Neural progenitor cell (in vitro differentiated cells): ENCODE measurements around the gene ZNF541. TPM values are rescaled to one million over a fixed set of nuclear protein-coding genes. Genes with fewer than 3 reads are reported as not detected.
A peak's percentile ranks its signal among the peaks of the same experiment; 100 is the strongest.

ENCODE experiments used
- DNase-seq: peaks from one replicate; pipeline ENCODE4 v3.0.0-alpha.2; 2016; ENCODE audit warnings: low spot score
- H2AFZ ChIP-seq: fragments of 200-600 bp; sonication (generic); replicated peaks from 2 replicates; pipeline ENCODE4 v1.6.1; 2016; ENCODE audit warnings: antibody characterized with exemption
- H3F3A ChIP-seq: fragments of 200-600 bp; sonication (generic); 2 replicates; pipeline ENCODE4 v1.6.1; 2016; ENCODE audit warnings: antibody characterized with exemption, low read depth
- H3K27ac ChIP-seq: fragments of 200-600 bp; sonication (generic); 2 replicates; pipeline ENCODE4 v1.5.1; 2016; ENCODE audit warnings: mild to moderate bottlenecking
- H3K27me3 ChIP-seq: fragments of 200-600 bp; sonication (generic); 2 replicates; pipeline ENCODE4 v1.6.1; 2016; ENCODE audit warnings: mild to moderate bottlenecking, moderate library complexity
- H3K36me3 ChIP-seq: fragments of 200-600 bp; sonication (generic); 2 replicates; pipeline ENCODE4 v1.5.1; 2016
- H3K4me1 ChIP-seq: fragments of 200-600 bp; sonication (generic); 2 replicates; pipeline ENCODE4 v1.6.1; 2016; ENCODE audit warnings: mixed run types
- H3K4me2 ChIP-seq: fragments of 200-600 bp; sonication (generic); 2 replicates; pipeline ENCODE4 v1.6.1; 2016
- H3K4me3 ChIP-seq: fragments of 200-600 bp; sonication (generic); 2 replicates; pipeline ENCODE4 v1.5.1; 2016
- H3K79me2 ChIP-seq: fragments of 200-600 bp; sonication (generic); 2 replicates; pipeline ENCODE4 v1.6.1; 2016; ENCODE audit warnings: low read depth
- H3K9ac ChIP-seq: fragments of 200-600 bp; sonication (generic); 2 replicates; pipeline ENCODE4 v1.6.1; 2016
- H3K9me3 ChIP-seq: fragments of 200-600 bp; sonication (generic); 2 replicates; pipeline ENCODE4 v1.5.1; 2016; ENCODE audit warnings: low read depth
- H4K20me1 ChIP-seq: fragments of 200-600 bp; sonication (generic); 2 replicates; pipeline ENCODE4 v1.6.1; 2016; ENCODE audit warnings: low read depth
- H3K27ac Mint-ChIP-seq: 3 replicates; pipeline ENCODE4 v1.8.0; 2021; ENCODE audit warnings: mixed read lengths
- H3K27me3 Mint-ChIP-seq: 2 replicates; pipeline ENCODE4 v1.8.0; 2022; ENCODE audit warnings: low read depth, mild to moderate bottlenecking, inconsistent platforms, moderate library complexity, mixed read lengths; ENCODE audit not compliant: insufficient read depth
- H3K36me3 Mint-ChIP-seq: 3 replicates; pipeline ENCODE4 v1.8.0; 2021; ENCODE audit warnings: mixed read lengths
- H3K4me1 Mint-ChIP-seq: 3 replicates; pipeline ENCODE4 v1.8.0; 2021; ENCODE audit warnings: mixed read lengths
- H3K4me3 Mint-ChIP-seq: 3 replicates; pipeline ENCODE4 v1.8.0; 2021; ENCODE audit warnings: mild to moderate bottlenecking, moderate library complexity, mixed read lengths
- H3K9me3 Mint-ChIP-seq: 3 replicates; pipeline ENCODE4 v1.8.0; 2020; ENCODE audit warnings: mixed read lengths
- EZH2 ChIP-seq: fragments of 200-600 bp; sonication (generic); IDR thresholded peaks from 2 replicates; pipeline ENCODE4 v1.6.1; 2017; ENCODE audit warnings: antibody characterized with exemption, mild to moderate bottlenecking, moderate library complexity
- EZH2phosphoT487 ChIP-seq: fragments of 200-600 bp; sonication (generic); IDR thresholded peaks from 2 replicates; pipeline ENCODE4 v1.6.1; 2017; ENCODE audit warnings: antibody characterized with exemption
- total RNA-seq: library from RNA; depleted of rRNA; stranded (reverse); fragments of >200 nt; gene quantifications from 2 replicates; pipeline ENCODE4 v1.2.3, GENCODE V29; 2015; ENCODE audit warnings: low replicate concordance
- TF ChIP-seq, protein P1 (sequence below): fragments of 200-600 bp; sonication (generic); IDR thresholded peaks from 2 replicates; pipeline ENCODE4 v1.5.1; 2017; ENCODE audit warnings: antibody characterized with exemption, mild to moderate bottlenecking

ZNF541 gene
- total RNA-seq, 1 donor from 2014 or later: not detected

DNA sequence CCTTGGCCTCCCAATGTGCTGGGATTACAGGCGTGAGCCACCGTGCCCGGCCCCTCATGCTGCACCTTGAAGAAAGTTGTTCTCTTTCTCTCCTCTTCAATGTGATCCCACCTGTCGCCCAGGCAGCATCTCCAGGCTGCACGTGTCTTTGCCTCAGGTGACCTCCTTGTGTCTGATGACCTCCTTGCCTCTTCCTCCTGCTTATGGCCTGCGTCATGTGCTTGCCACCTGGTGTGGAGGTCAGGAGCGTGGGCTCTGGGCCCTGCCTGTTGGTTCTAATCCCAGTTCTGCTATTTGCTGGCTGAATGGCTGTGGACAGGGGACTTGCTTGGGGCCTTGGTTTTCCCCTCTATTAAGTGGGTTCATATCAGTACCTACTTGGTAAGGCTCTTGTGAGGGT lies 42.3 kb upstream of the ZNF541 start:
- peaks cover 7% of the 10 kb centered on the region for H3K36me3 Mint-ChIP-seq
- H3K9ac ChIP-seq: no peak overlapping the region
- TF ChIP-seq, protein P1, sequence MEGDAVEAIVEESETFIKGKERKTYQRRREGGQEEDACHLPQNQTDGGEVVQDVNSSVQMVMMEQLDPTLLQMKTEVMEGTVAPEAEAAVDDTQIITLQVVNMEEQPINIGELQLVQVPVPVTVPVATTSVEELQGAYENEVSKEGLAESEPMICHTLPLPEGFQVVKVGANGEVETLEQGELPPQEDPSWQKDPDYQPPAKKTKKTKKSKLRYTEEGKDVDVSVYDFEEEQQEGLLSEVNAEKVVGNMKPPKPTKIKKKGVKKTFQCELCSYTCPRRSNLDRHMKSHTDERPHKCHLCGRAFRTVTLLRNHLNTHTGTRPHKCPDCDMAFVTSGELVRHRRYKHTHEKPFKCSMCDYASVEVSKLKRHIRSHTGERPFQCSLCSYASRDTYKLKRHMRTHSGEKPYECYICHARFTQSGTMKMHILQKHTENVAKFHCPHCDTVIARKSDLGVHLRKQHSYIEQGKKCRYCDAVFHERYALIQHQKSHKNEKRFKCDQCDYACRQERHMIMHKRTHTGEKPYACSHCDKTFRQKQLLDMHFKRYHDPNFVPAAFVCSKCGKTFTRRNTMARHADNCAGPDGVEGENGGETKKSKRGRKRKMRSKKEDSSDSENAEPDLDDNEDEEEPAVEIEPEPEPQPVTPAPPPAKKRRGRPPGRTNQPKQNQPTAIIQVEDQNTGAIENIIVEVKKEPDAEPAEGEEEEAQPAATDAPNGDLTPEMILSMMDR: no peak
- peaks cover 62% of the 10 kb centered on the region for H3K4me1 Mint-ChIP-seq
- peaks cover 100% of the 10 kb centered on the region for H3K79me2 ChIP-seq
- no peak for DNase-seq
- no peaks in the 10 kb centered on the region for H3K27me3 ChIP-seq
- H3F3A ChIP-seq: peaks cover 48% of the 10 kb centered on the region
- H3K27ac ChIP-seq: no peak overlapping the region
- H3K36me3 ChIP-seq: no peaks in the 10 kb centered on the region
- H2AFZ ChIP-seq: no peak overlapping the region
- H3K4me2 ChIP-seq: no peak overlapping the region
- H3K27ac Mint-ChIP-seq: peak overlapping the region; percentile 83
- H3K9me3 Mint-ChIP-seq: no peaks in the 10 kb centered on the region
- peaks cover 2% of the 10 kb centered on the region for H3K27me3 Mint-ChIP-seq
- H3K4me3 ChIP-seq: no peak overlapping the region
- peaks cover 100% of the 10 kb centered on the region for H4K20me1 ChIP-seq
- H3K4me1 ChIP-seq: peaks cover 35% of the 10 kb centered on the region
- no peak overlapping the region for H3K4me3 Mint-ChIP-seq
- no peaks in the 10 kb centered on the region for H3K9me3 ChIP-seq

DNA sequence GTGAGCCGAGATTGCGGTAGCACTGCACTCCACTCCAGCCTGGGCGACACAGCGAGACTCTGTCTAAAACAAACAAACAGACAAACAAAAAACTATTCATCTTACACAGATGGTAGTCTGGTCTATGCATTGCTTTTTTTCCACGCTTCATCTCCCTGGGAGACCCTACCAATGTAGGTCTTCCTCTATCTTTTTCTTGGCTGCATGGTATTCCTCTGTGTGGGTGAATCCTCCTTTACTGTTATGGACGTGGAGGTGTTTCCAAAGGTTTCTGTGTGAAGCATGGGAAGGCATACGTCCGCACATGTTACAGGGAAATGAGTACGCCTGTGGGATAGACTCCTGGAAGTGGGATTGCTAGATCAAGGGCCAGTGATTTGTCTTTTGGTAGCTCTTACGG lies 41.6 kb upstream of the ZNF541 start:
- peaks cover 55% of the 10 kb centered on the region for H3K4me1 Mint-ChIP-seq
- H3K4me3 Mint-ChIP-seq: no peak overlapping the region
- Histone ChIP-seq H3K4me2 (no peak overlapping the region), H3K27me3 (no peaks in the 10 kb centered on the region), H2AFZ (no peak overlapping the region), H3F3A (peaks cover 42% of the 10 kb centered on the region), H3K4me1 (peaks cover 31% of the 10 kb centered on the region), H3K27ac (no peak overlapping the region), H3K79me2 (peaks cover 100% of the 10 kb centered on the region), H4K20me1 (peaks cover 100% of the 10 kb centered on the region), H3K9me3 (no peaks in the 10 kb centered on the region), H3K9ac (no peak overlapping the region), H3K4me3 (no peak overlapping the region), H3K36me3 (no peaks in the 10 kb centered on the region)
- H3K27ac Mint-ChIP-seq: no peak overlapping the region
- no peak for TF ChIP-seq EZH2
- no peak for TF ChIP-seq EZH2phosphoT487
- TF ChIP-seq, protein P1: no peak
- DNase-seq: no peak
- peaks cover 7% of the 10 kb centered on the region for H3K36me3 Mint-ChIP-seq
- no peaks in the 10 kb centered on the region for H3K9me3 Mint-ChIP-seq
- H3K27me3 Mint-ChIP-seq: peaks cover 2% of the 10 kb centered on the region

GRCh38 chr19:47614021-47614295 lies 41.0 kb upstream of the ZNF541 start:
- Histone ChIP-seq H3K36me3 (no peaks in the 10 kb centered on the region), H3K9me3 (no peaks in the 10 kb centered on the region), H4K20me1 (peaks cover 96% of the 10 kb centered on the region), H3K9ac (no peak overlapping the region), H2AFZ (no peak overlapping the region), H3K27ac (peak overlapping the region; percentile 46), H3K4me2 (peak overlapping the region; percentile 46), H3F3A (peaks cover 38% of the 10 kb centered on the region), H3K27me3 (no peaks in the 10 kb centered on the region), H3K4me1 (peaks cover 28% of the 10 kb centered on the region), H3K79me2 (peaks cover 100% of the 10 kb centered on the region), H3K4me3 (no peak overlapping the region)
- peak; percentile 44 for DNase-seq
- no peaks in the 10 kb centered on the region for H3K9me3 Mint-ChIP-seq
- H3K27ac Mint-ChIP-seq: no peak overlapping the region
- TF ChIP-seq EZH2phosphoT487 (no peak), EZH2 (no peak)
- TF ChIP-seq, protein P1: no peak
- H3K36me3 Mint-ChIP-seq: peaks cover 7% of the 10 kb centered on the region
- H3K27me3 Mint-ChIP-seq: peaks cover 2% of the 10 kb centered on the region
- H3K4me1 Mint-ChIP-seq: peaks cover 51% of the 10 kb centered on the region
- H3K4me3 Mint-ChIP-seq: peak overlapping the region; percentile 66
